Keratinocyte (primary cell): ENCODE measurements around the gene TTC38. TPM values are rescaled to one million over a fixed set of nuclear protein-coding genes. Genes with fewer than 3 reads are reported as not detected.

Source experiments
- DNase-seq: peaks from one replicate; pipeline ENCODE4 v3.0.0-alpha.2; 2011; ENCODE audit warnings: low read depth, missing footprints, low spot score
- FAIRE-seq: peaks from 2 replicates; lab custom pipeline; 2011; peaks lifted over from hg19 to GRCh38; lab: Jason Lieb, UNC
- H2AFZ ChIP-seq: 2 replicates; pipeline ENCODE4 v1.6.0; 2012; ENCODE audit warnings: low read length, control low read depth, inconsistent platforms; ENCODE audit not compliant: control insufficient read depth
- H3K27ac ChIP-seq: 2 replicates; pipeline ENCODE4 v1.5.1; 2011; ENCODE audit warnings: low read length; ENCODE audit not compliant: control insufficient read depth, insufficient read depth
- H3K27me3 ChIP-seq: 3 replicates; pipeline ENCODE4 v1.6.0; 2011; ENCODE audit warnings: low read length; ENCODE audit not compliant: control insufficient read depth, insufficient read depth; ENCODE audit errors: extremely low read depth
- H3K36me3 ChIP-seq, 2 experiments: 2 replicates in 1 of 2; 3 replicates in 1 of 2; pipeline ENCODE4 v1.5.1; 2011; ENCODE audit warnings: low read length in 2 of 2, mild to moderate bottlenecking in 1 of 2; ENCODE audit not compliant: control insufficient read depth in 2 of 2, insufficient read depth in 2 of 2; ENCODE audit errors: extremely low read depth in 1 of 2
- H3K4me1 ChIP-seq: 3 replicates; pipeline ENCODE4 v1.5.1; 2011; ENCODE audit warnings: low read length; ENCODE audit not compliant: control insufficient read depth, insufficient read depth; ENCODE audit errors: extremely low read depth
- H3K4me2 ChIP-seq: 3 replicates; pipeline ENCODE4 v1.6.0; 2011; ENCODE audit warnings: low read depth, low read length; ENCODE audit not compliant: control insufficient read depth, insufficient read depth; ENCODE audit errors: extremely low read depth
- H3K4me3 ChIP-seq, 3 experiments: fragments of 200-600 bp in 1 of 3; sonication (generic) in 1 of 3; 2 replicates in 2 of 3; 3 replicates in 1 of 3; pipeline ENCODE4 v1.5.1; 2011 to 2016; ENCODE audit warnings: low read length in 3 of 3, mild to moderate bottlenecking in 3 of 3, control low read depth in 2 of 3, inconsistent platforms in 1 of 3, low read depth in 1 of 3, mixed read lengths in 1 of 3, mixed run types in 1 of 3, moderate library complexity in 1 of 3; ENCODE audit not compliant: control insufficient read depth in 2 of 3, insufficient read depth in 2 of 3; ENCODE audit errors: extremely low read depth in 1 of 3
- H3K79me2 ChIP-seq: 2 replicates; pipeline ENCODE4 v1.6.0; 2012; ENCODE audit warnings: low read length; ENCODE audit not compliant: control insufficient read depth, insufficient read depth
- H3K9ac ChIP-seq: 3 replicates; pipeline ENCODE4 v1.6.0; 2011; ENCODE audit warnings: low read length; ENCODE audit not compliant: control insufficient read depth, insufficient read depth; ENCODE audit errors: extremely low read depth
- H3K9me1 ChIP-seq: 3 replicates; pipeline ENCODE4 v1.6.0; 2011; ENCODE audit warnings: low read length; ENCODE audit not compliant: control insufficient read depth, insufficient read depth; ENCODE audit errors: extremely low read depth
- H3K9me3 ChIP-seq: 2 replicates; pipeline ENCODE4 v1.5.1; 2012; ENCODE audit warnings: low read depth, low read length; ENCODE audit not compliant: control insufficient read depth
- H4K20me1 ChIP-seq: 3 replicates; pipeline ENCODE4 v1.6.0; 2011; ENCODE audit warnings: low read length; ENCODE audit not compliant: control insufficient read depth, insufficient read depth; ENCODE audit errors: extremely low read depth
- CTCF ChIP-seq, 3 experiments: IDR thresholded peaks in 1 of 3; conservative IDR thresholded peaks in 1 of 3; optimal IDR thresholded peaks in 1 of 3; 2 replicates in 2 of 3; 3 replicates in 1 of 3; pipeline versions ENCODE3 to v1.5.1; 2011; ENCODE audit warnings: low read length in 3 of 3, mild to moderate bottlenecking in 3 of 3, moderate library complexity in 2 of 3, control low read depth in 1 of 3, inconsistent platforms in 1 of 3; ENCODE audit not compliant: insufficient read depth in 2 of 3; ENCODE audit errors: extremely low read depth in 1 of 3
- EZH2 ChIP-seq: IDR thresholded peaks from one replicate; pipeline ENCODE4 v1.6.1; 2012; ENCODE audit warnings: inconsistent platforms, mild to moderate bottlenecking, low read length, moderate library complexity
- dilution Hi-C: fragments of 300-500 bp; cut with MboI; formaldehyde crosslinking; loops from one replicate; pipeline ENCODE4 v1.7.0; 2020; ENCODE audit warnings: low sequenced_read_pairs; ENCODE audit not compliant: extremely low pct_ligation_motif_present
- polyA plus RNA-seq, 5 experiments: library from polyadenylated mRNA; depleted of rRNA in 3 of 5; stranded (reverse) in 3 of 5; stranded (forward) in 1 of 5; unstranded in 1 of 5; fragments of >200 nt; gene quantifications; 1 replicate in 1 of 5; 2 replicates in 3 of 5; 3 replicates in 1 of 5; pipeline versions ENCODE4 v1.2.1 to v1.2.3, GENCODE V29; 2011 to 2012; ENCODE audit warnings: missing spikeins in 2 of 5, low read depth in 1 of 5, low replicate concordance in 1 of 5

TTC38 gene
- polyA plus RNA-seq, 1 donor (not counting 4 experiments of a cell fraction or from before 2014, with no cell fraction given), result 11.4 TPM

GRCh38 chr22:46238541-46238940 is 29.3 kb upstream of the TTC38 start:
- dilution Hi-C loops, result no loop called here
- Histone ChIP-seq H2AFZ (no peak overlapping the region), H3K36me3 (peaks cover 0 to 2% of the 10 kb centered on the region in 2 experiments), H3K4me2 (no peak overlapping the region), H3K9me1 (no peaks in the 10 kb centered on the region), H3K4me1 (no peaks in the 10 kb centered on the region), H3K9ac (no peak overlapping the region), H3K27me3 (no peaks in the 10 kb centered on the region), H3K27ac (no peak overlapping the region), H3K9me3 (no peaks in the 10 kb centered on the region), H3K79me2 (no peaks in the 10 kb centered on the region), H3K4me3 (no peak overlapping the region), H4K20me1 (no peaks in the 10 kb centered on the region)
- DNase-seq (no peak), FAIRE-seq (no peak)
- TF ChIP-seq EZH2 (no peak), CTCF (optimal IDR thresholded peaks at IDR 0.05 in 1 of 3, IDR thresholded peaks at IDR 0.05 in 1 of 3, conservative IDR thresholded peaks at IDR 0.05 in 1 of 3; ENCODE audit: extremely low read depth in 1 of 3, insufficient read depth in 2 of 3, low read length in 3 of 3) (no peak)

DNA sequence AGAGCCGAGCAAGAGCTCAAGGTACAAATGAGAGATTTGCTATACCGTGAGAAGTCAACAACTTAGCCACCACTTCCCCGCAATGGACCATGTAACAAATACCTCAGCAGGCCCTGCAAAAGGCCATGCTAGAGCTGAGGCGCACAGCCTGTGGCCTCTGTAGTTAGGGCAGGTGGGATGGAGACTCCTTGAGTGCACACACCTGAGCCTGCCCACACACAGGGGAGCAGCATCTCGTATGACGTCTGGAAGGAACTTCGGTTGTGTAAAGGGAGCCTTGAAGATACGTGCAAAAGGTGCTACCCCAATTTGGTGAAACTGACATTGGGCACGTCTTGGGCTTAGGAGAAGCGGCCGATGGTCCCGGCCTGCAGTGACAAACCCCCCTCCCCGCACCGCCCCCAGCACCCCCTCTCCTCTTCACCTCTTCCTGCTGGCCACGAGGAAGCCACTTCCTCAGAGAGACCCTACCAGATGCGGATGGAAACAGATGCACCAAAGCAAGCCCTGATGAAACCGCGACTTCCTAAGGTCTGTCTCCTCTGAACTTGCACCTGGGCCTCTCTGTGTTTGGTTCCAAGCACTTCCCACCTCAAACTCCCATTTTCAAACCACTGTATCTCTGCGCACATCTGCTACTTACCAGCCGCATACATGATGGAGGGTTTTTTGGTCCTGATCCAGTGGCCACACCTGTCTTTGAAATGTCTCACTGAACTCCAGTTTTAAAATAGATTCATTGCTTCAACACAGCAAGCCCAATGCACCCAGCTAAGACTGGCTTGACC is 28.4 kb upstream of the TTC38 start:
- no peaks in the 10 kb centered on the region for H3K9me1 ChIP-seq
- no peak overlapping the region for H3K27ac ChIP-seq
- no peaks in the 10 kb centered on the region for H3K79me2 ChIP-seq
- no peaks in the 10 kb centered on the region for H3K9me3 ChIP-seq
- peaks cover 0 to 2% of the 10 kb centered on the region in 2 experiments for H3K36me3 ChIP-seq
- H4K20me1 ChIP-seq, result no peaks in the 10 kb centered on the region
- DNase-seq, result no peak
- TF ChIP-seq CTCF (optimal IDR thresholded peaks at IDR 0.05 in 1 of 3, IDR thresholded peaks at IDR 0.05 in 1 of 3, conservative IDR thresholded peaks at IDR 0.05 in 1 of 3; ENCODE audit: extremely low read depth in 1 of 3, insufficient read depth in 2 of 3, low read length in 3 of 3) (no peak), EZH2 (no peak)
- dilution Hi-C loops, result loop anchor here (5.0 kb wide), 1 partner anchor 92 kb away; no protein-coding TSS in a partner anchor
- H3K9ac ChIP-seq, result no peak overlapping the region
- FAIRE-seq, result no peak
- H3K4me3 ChIP-seq, result no peak overlapping the region
- no peak overlapping the region for H2AFZ ChIP-seq
- H3K27me3 ChIP-seq, result no peaks in the 10 kb centered on the region
- no peaks in the 10 kb centered on the region for H3K4me1 ChIP-seq
- H3K4me2 ChIP-seq, result no peak overlapping the region
